Activated T-helper 1 cell treated with anti-CD3 and anti-CD28 coated beads, Interleukin-12 subunit alpha, Interleukin-12 subunit beta, Interleukin-2, Interleukin-4 antibody, amounts not matched to agents 30 ng/mL and 10 ng/mL and 1 ng/mL, durations not matched to agents 14 hours and 24 hours and 36 hours (primary cell): Measurements from ENCODE around the gene MIP. TPM values are rescaled to one million over a fixed set of nuclear protein-coding genes. Genes with fewer than 3 reads are reported as not detected.
"Not testable (repeated sequence)": the region's sequence is repeated elsewhere in the genome, so short reads cannot be mapped to it uniquely, and the experiment has no call there.

ENCODE experiments used
- DNase-seq: peaks from one replicate; pipeline ENCODE4 v3.0.0; 2021; ENCODE audit warnings: low spot score
- H3K27ac Mint-ChIP-seq: one replicate; pipeline ENCODE4 v1.8.0; 2021; ENCODE audit warnings: mild to moderate bottlenecking, mixed read lengths
- H3K27me3 Mint-ChIP-seq: one replicate; pipeline ENCODE4 v1.8.0; 2022; ENCODE audit warnings: mild to moderate bottlenecking, moderate library complexity, mixed read lengths; ENCODE audit not compliant: insufficient read depth
- H3K36me3 Mint-ChIP-seq: one replicate; pipeline ENCODE4 v1.8.0; 2021; ENCODE audit warnings: low read depth, mixed read lengths
- H3K4me1 Mint-ChIP-seq: one replicate; pipeline ENCODE4 v1.8.0; 2021; ENCODE audit warnings: low read depth, mixed read lengths
- H3K4me3 Mint-ChIP-seq: one replicate; pipeline ENCODE4 v1.8.0; 2021; ENCODE audit warnings: mild to moderate bottlenecking, moderate library complexity, mixed read lengths
- H3K9me3 Mint-ChIP-seq: one replicate; pipeline ENCODE4 v1.8.0; 2021; ENCODE audit warnings: mixed read lengths
- intact Hi-C: fragments of 100-400 bp; cut with micrococcal nuclease; formaldehyde crosslinking; loops from one replicate; pipeline ENCODE4 v1.15.1; 2024
- total RNA-seq: library from RNA; stranded (reverse); gene quantifications from 2 replicates; pipeline ENCODE4 v1.2.3, GENCODE V29; 2022

Gene MIP
- total RNA-seq, 1 donor from 2014 or later: not detected

DNA sequence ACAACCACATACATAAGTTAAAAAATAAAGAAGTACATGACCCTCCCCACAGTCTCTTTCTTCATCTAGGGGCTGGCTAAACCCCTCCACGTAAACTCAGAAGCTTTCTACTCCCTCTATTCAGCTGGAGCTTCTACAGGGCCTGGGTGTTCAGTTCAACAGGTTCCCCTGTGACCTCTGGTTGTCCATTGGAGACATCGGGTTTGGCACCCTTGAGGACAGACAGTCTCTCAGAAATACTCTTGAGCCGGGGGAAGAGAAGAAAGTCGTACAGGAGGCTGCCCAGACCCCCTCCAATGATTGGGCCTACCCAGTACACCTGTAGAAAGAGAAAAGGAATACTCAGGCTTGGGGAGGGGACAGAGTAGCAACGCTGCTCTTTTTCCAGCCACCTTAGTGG lies 3.3 kb downstream of the MIP start:
- H3K9me3 Mint-ChIP-seq: no peaks in the 10 kb centered on the region
- no peak overlapping the region for H3K27ac Mint-ChIP-seq

DNA sequence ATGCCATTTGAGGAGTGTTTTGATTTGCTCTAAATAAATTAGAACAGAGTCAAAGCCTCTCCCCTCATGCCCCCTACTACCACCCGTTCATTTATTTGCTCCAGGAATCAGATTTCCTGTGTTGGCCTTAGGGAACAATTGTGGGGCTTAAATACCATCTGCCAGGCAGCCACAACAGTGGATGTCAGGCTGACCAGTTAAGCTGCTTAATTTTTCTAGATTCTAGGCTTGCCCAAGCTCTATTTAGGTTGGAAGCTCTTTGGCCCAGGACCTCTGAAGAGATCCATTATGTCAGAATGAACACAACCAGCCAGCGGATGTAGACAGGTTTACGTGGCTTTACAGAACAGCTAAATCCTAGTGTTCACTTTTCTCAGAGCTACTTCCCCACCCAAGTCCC lies 4.2 kb downstream of the MIP start:
- Mint-ChIP-seq H3K9me3 (no peaks in the 10 kb centered on the region), H3K27ac (no peak overlapping the region), H3K27me3 (no peaks in the 10 kb centered on the region), H3K4me1 (peaks cover 20% of the 10 kb centered on the region), H3K36me3 (peaks cover 7% of the 10 kb centered on the region), H3K4me3 (peak overlapping the region; percentile 92)
- intact Hi-C loops: no loop called here
- no peak for DNase-seq

More for the DNA sequence above, 3.3 kb downstream of the MIP start:
- Mint-ChIP-seq H3K27me3 (no peaks in the 10 kb centered on the region), H3K4me1 (peaks cover 20% of the 10 kb centered on the region), H3K36me3 (peaks cover 7% of the 10 kb centered on the region), H3K4me3 (no peak overlapping the region)
- intact Hi-C loops: no loop called here
- no peak for DNase-seq

- H3K4me3 Mint-ChIP-seq: peak overlapping the region; percentile 92
These were observed 4.9 kb downstream of the MIP start for GRCh38 chr12:56449622-56449984.

DNA sequence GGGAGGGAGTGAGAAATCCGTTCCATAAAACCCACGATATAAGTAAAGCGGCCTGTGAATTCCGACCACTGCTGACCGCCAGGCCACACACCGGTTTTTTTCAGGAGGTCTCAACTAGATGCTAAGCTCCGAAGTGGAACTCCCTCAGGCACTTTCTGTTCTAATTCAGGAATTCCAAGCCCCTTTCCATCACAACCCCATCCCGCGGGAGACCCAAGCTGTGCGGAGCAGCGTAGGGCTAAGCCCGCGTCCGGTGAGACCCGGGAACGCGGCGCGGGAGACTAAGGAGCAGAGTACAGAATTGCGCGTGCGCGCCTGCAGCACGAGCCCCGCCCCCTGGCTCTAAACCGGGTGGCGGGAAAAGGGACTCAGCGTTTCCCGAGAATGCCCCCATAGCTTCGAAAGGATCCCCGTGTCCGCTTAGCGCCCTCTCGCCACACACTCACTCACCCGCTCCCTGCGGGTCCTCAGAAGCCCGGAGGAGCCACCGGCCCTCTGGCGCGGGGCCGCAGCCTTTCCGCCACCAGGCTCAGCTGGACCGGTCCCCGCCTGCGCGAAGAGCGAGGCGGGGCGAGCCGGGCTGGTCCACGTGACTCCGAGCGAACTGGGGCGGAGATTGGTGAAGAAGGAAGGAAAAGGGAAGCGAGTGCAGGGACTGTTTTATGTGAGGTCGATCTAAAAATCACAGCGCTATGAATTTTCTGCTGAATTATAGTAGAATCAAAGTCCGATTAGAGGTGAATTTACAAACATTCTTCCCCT lies 5.4 kb downstream of the MIP start, which contains the start of gene TIMELESS:
TSS of gene TIMELESS (minus strand) at position 567 of the 762 bp plus-strand sequence. CDS start 15,256 bp downstream, outside the sequence.
- Mint-ChIP-seq H3K9me3 (no peaks in the 10 kb centered on the region), H3K27ac (peak within 1 kb of the TSS; percentile 85), H3K27me3 (no peaks in the 10 kb centered on the region), H3K36me3 (peaks cover 14% of the 10 kb centered on the region), H3K4me1 (peaks cover 27% of the 10 kb centered on the region), H3K4me3 (peak within 1 kb of the TSS; percentile 92)
- DNase-seq: peak; percentile 87
- intact Hi-C loops: loop anchor here (1.0 to 5.0 kb wide), 11 partner anchors 15 to 632 kb away; partner anchors contain the start of genes COQ10A, CS, IL23A and ORMDL2

More at GRCh38 chr12:56449622-56449984, 4.9 kb downstream of the MIP start:
- no peaks in the 10 kb centered on the region for H3K9me3 Mint-ChIP-seq
- intact Hi-C loops: loop anchor here (1.0 to 5.0 kb wide), 11 partner anchors 15 to 632 kb away; partner anchors contain the start of genes COQ10A, CS, IL23A and ORMDL2
- peaks cover 23% of the 10 kb centered on the region for H3K4me1 Mint-ChIP-seq
- peak overlapping the region; percentile 85 for H3K27ac Mint-ChIP-seq
- no peaks in the 10 kb centered on the region for H3K27me3 Mint-ChIP-seq
- H3K36me3 Mint-ChIP-seq: peaks cover 10% of the 10 kb centered on the region
- DNase-seq: no peak

DNA sequence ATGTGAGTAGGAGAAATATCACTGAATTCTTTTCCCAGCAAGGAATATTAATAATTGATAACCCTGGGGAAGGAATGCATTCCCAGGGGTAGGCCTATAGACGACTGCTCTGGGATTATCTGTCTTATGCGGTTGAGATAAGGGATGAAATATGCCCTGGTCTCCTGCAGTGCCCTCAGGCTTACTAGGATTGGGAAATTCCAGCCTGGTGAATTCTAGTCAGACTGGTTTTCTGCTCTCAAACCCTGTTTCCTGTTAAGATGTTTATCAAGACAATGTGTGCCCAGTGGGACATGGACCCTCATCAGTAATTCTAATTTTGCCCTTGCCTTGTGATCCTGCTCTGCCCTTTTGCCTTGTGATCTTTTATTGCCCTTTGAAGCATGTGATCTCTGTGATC lies 11.2 kb downstream of the MIP start:
- H3K4me3 Mint-ChIP-seq, intact Hi-C loops, DNase-seq, H3K9me3 Mint-ChIP-seq, H3K27me3 Mint-ChIP-seq, H3K27ac Mint-ChIP-seq: not testable (repeated sequence)
- peaks cover 20% of the 10 kb centered on the region for H3K36me3 Mint-ChIP-seq
- H3K4me1 Mint-ChIP-seq: peaks cover 40% of the 10 kb centered on the region

GRCh38 chr12:56437430-56438176 lies 16.9 kb downstream of the MIP start:
- peaks cover 8% of the 10 kb centered on the region for H3K36me3 Mint-ChIP-seq
- no peak overlapping the region for H3K27ac Mint-ChIP-seq
- no peaks in the 10 kb centered on the region for H3K27me3 Mint-ChIP-seq
- no peaks in the 10 kb centered on the region for H3K9me3 Mint-ChIP-seq
- H3K4me1 Mint-ChIP-seq: peaks cover 10% of the 10 kb centered on the region
- no peak for DNase-seq
- no peak overlapping the region for H3K4me3 Mint-ChIP-seq
- intact Hi-C loops: no loop called here

DNA sequence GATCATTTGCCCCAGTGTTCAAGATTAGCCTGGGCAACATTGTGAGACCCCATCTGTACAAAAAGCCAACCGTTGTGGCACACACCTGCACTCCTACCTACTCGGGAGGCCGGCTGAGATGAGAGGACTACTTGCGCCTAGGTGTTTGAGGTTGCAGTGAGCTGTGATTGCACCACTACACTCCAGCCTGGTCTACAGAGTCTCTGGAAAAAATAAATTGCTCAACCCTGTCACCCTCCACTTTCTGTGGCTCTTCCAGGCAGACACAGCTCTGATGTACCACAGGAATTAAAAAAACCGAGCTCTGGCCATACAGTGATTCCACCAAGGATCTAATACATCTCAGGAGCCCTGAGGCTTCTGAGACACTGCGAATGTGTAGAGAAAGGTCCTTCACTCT lies 19.6 kb downstream of the MIP start:
- Mint-ChIP-seq H3K27ac (no peak overlapping the region), H3K4me1 (no peaks in the 10 kb centered on the region), H3K4me3 (no peak overlapping the region), H3K27me3 (no peaks in the 10 kb centered on the region), H3K9me3 (no peaks in the 10 kb centered on the region), H3K36me3 (peaks cover 10% of the 10 kb centered on the region)
- intact Hi-C loops: no loop called here
- DNase-seq: no peak

DNA sequence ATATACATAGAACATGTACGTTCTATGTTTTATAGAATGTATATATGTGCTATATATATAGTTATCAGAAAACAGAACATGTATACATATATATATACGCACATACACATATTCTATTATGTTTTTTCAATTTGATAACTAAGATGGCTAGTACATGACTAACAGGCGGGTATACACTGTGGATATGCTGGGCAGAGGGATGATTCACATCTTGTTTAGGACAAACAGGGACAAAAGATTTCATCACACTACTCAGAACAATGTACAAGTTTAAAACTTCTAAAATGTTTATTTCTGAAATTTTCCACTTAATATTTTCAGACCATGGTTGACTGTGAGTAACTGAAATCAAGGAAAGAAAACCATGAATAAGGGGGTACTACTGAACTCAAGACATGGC lies 22.6 kb downstream of the MIP start:
- intact Hi-C loops: no loop called here
- no peak overlapping the region for H3K4me3 Mint-ChIP-seq

DNA sequence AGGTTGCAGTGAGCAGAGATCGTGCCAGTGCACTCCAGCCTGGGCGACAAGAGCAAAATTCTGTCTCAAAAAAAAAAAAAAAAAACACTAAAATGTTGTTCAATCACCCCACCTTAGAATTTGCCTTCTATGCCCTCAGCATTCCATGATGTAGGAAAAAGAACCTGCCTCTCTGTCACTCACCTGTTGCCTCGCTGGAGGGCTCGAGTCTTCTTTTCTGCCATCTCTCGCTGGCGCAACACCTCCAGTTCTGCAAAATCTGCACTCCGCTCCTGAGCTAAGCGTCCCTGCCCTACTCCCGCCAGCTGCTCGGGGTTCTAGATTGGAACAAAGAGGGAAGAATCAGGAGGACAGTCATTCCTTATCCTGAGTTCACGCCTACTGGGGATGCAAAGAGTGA lies 23.2 kb downstream of the MIP start:
- Mint-ChIP-seq H3K27ac (peak overlapping the region; percentile 36), H3K27me3 (no peaks in the 10 kb centered on the region), H3K4me1 (no peaks in the 10 kb centered on the region), H3K4me3 (no peak overlapping the region), H3K9me3 (no peaks in the 10 kb centered on the region), H3K36me3 (peaks cover 14% of the 10 kb centered on the region)
- intact Hi-C loops: no loop called here
- DNase-seq: no peak

More for the DNA sequence above, 22.6 kb downstream of the MIP start:
- H3K4me1 Mint-ChIP-seq: no peaks in the 10 kb centered on the region
- H3K9me3 Mint-ChIP-seq: no peaks in the 10 kb centered on the region
- H3K36me3 Mint-ChIP-seq: peaks cover 14% of the 10 kb centered on the region
- H3K27me3 Mint-ChIP-seq: no peaks in the 10 kb centered on the region
- no peak overlapping the region for H3K27ac Mint-ChIP-seq
- no peak for DNase-seq

DNA sequence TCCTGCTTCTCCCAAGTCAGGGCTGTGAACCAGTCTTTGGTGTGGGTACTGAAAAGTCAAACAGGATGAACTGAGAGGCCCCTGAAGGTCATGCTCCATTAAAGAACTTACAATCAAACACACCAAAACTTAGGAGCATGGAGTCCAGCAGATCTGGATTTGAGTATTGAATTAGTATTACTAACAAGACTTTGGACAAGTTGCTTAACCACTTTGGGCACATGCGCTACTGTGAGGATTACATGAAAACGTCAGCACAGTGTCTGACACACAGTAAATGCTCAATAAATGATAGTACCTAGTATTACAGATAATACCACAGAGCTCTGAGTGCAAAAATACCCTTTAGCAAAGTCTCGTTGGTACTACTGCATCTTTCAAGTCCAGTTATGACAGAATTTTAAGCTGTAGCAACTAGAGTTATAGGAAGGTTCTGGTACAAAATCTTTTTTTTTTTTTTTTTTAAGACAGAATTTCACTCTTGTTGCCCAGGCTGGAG lies 28.5 kb downstream of the MIP start:
- Mint-ChIP-seq H3K4me3 (no peak overlapping the region), H3K36me3 (peaks cover 15% of the 10 kb centered on the region), H3K4me1 (peaks cover 5% of the 10 kb centered on the region), H3K27ac (no peak overlapping the region), H3K9me3 (no peaks in the 10 kb centered on the region), H3K27me3 (no peaks in the 10 kb centered on the region)
- intact Hi-C loops: no loop called here
- DNase-seq: no peak

DNA sequence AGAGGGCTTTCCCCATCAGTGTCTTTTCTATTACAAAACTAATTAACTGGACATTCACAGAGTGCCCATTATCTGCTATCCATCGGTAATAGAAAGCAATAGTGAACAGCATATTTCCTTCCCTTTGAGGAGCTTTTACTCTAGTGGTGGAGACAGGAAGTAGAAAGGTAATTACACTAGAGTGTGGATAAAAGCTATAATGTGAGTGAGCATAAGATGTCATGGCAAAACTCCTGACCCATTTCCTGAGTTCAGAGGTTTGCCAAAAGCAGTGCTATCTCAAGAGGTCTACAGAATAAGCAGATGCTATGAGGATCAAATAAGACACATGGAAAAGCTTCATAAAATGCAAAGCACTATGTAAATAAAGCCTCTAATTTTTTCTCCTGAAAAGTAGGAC lies 29.3 kb downstream of the MIP start:
- H3K4me3 Mint-ChIP-seq: no peak overlapping the region
- peak overlapping the region; percentile 0 for H3K27ac Mint-ChIP-seq
- no peak for DNase-seq
- H3K36me3 Mint-ChIP-seq: peaks cover 18% of the 10 kb centered on the region
- intact Hi-C loops: no loop called here
- H3K9me3 Mint-ChIP-seq: no peaks in the 10 kb centered on the region
- peaks cover 5% of the 10 kb centered on the region for H3K4me1 Mint-ChIP-seq
- H3K27me3 Mint-ChIP-seq: no peaks in the 10 kb centered on the region

- H3K4me3 Mint-ChIP-seq: no peak overlapping the region
- peaks cover 22% of the 10 kb centered on the region for H3K36me3 Mint-ChIP-seq
- peaks cover 5% of the 10 kb centered on the region for H3K4me1 Mint-ChIP-seq
- H3K27ac Mint-ChIP-seq: no peak overlapping the region
- DNase-seq: no peak
- intact Hi-C loops: no loop called here
- H3K27me3 Mint-ChIP-seq: no peaks in the 10 kb centered on the region
- no peaks in the 10 kb centered on the region for H3K9me3 Mint-ChIP-seq
These were observed 34.0 kb downstream of the MIP start for GRCh38 chr12:56420411-56420810.

GRCh38 chr12:56417739-56418138 lies 36.7 kb downstream of the MIP start:
- DNase-seq: no peak
- no peaks in the 10 kb centered on the region for H3K4me1 Mint-ChIP-seq
- no peaks in the 10 kb centered on the region for H3K27me3 Mint-ChIP-seq
- H3K27ac Mint-ChIP-seq: no peak overlapping the region
- H3K36me3 Mint-ChIP-seq: peaks cover 15% of the 10 kb centered on the region
- intact Hi-C loops: no loop called here
- no peak overlapping the region for H3K4me3 Mint-ChIP-seq
- no peaks in the 10 kb centered on the region for H3K9me3 Mint-ChIP-seq
